Measurements from ENCODE around the gene GAS7.

Gene GAS7

GRCh38 chr17:9935408-9935807 is 263.0 kb downstream of the GAS7 start:
- TF ChIP-seq CTCF (conservative IDR thresholded peaks at IDR 0.05; ENCODE audit: low read depth, low read length), result no peak
- Histone ChIP-seq H3K4me1 (ENCODE audit: low read depth, poor library complexity, severe bottlenecking) (no peaks in the 10 kb centered on the region), H3K27me3 (ENCODE audit: insufficient read depth, low read depth) (no peaks in the 10 kb centered on the region), H3K4me2 (no peak overlapping the region), H3K27ac (no peak overlapping the region), H3K4me3 (IDR thresholded peaks at IDR 0.05; ENCODE audit: insufficient read depth, low read depth, low read length) (no peak overlapping the region), H3K9ac (no peak overlapping the region), H3K79me2 (ENCODE audit: insufficient read depth, low read depth) (no peaks in the 10 kb centered on the region), H3K36me3 (ENCODE audit: insufficient read depth) (no peaks in the 10 kb centered on the region), H2AFZ (ENCODE audit: low read depth) (no peak overlapping the region), H4K20me1 (ENCODE audit: insufficient read depth) (no peaks in the 10 kb centered on the region)

- Histone ChIP-seq H3K9ac (no peak overlapping the region), H3K4me1 (ENCODE audit: low read depth, poor library complexity, severe bottlenecking) (no peaks in the 10 kb centered on the region), H3K36me3 (ENCODE audit: insufficient read depth) (no peaks in the 10 kb centered on the region), H3K27ac (no peak overlapping the region), H3K4me2 (no peak overlapping the region), H4K20me1 (ENCODE audit: insufficient read depth) (no peaks in the 10 kb centered on the region), H2AFZ (ENCODE audit: low read depth) (no peak overlapping the region), H3K27me3 (ENCODE audit: insufficient read depth, low read depth) (no peaks in the 10 kb centered on the region), H3K79me2 (ENCODE audit: insufficient read depth, low read depth) (no peaks in the 10 kb centered on the region), H3K4me3 (IDR thresholded peaks at IDR 0.05; ENCODE audit: insufficient read depth, low read depth, low read length) (no peak overlapping the region)
- no peak for TF ChIP-seq CTCF (conservative IDR thresholded peaks at IDR 0.05; ENCODE audit: low read depth, low read length)
Measured at GRCh38 chr17:9934331-9934730, 264.1 kb downstream of the GAS7 start.

- H3K4me3 ChIP-seq (IDR thresholded peaks at IDR 0.05; ENCODE audit: insufficient read depth, low read depth, low read length), result no peak overlapping the region
- no peak for TF ChIP-seq CTCF (conservative IDR thresholded peaks at IDR 0.05; ENCODE audit: low read depth, low read length)
- no peak overlapping the region for H3K4me2 ChIP-seq
- H3K4me1 ChIP-seq (ENCODE audit: low read depth, poor library complexity, severe bottlenecking), result no peaks in the 10 kb centered on the region
- no peaks in the 10 kb centered on the region for H3K36me3 ChIP-seq (ENCODE audit: insufficient read depth)
- H3K27me3 ChIP-seq (ENCODE audit: insufficient read depth, low read depth), result no peaks in the 10 kb centered on the region
- H4K20me1 ChIP-seq (ENCODE audit: insufficient read depth), result no peaks in the 10 kb centered on the region
- H3K79me2 ChIP-seq (ENCODE audit: insufficient read depth, low read depth), result no peaks in the 10 kb centered on the region
- no peak overlapping the region for H3K27ac ChIP-seq
- no peak overlapping the region for H2AFZ ChIP-seq (ENCODE audit: low read depth)
- no peak overlapping the region for H3K9ac ChIP-seq
Measured at GRCh38 chr17:9932491-9932890, 265.9 kb downstream of the GAS7 start.

- no peaks in the 10 kb centered on the region for H3K36me3 ChIP-seq (ENCODE audit: insufficient read depth)
- no peak overlapping the region for H2AFZ ChIP-seq (ENCODE audit: low read depth)
- no peak overlapping the region for H3K4me2 ChIP-seq
- H3K4me3 ChIP-seq (IDR thresholded peaks at IDR 0.05; ENCODE audit: insufficient read depth, low read depth, low read length), result no peak overlapping the region
- no peaks in the 10 kb centered on the region for H3K79me2 ChIP-seq (ENCODE audit: insufficient read depth, low read depth)
- H3K9ac ChIP-seq, result no peak overlapping the region
- no peaks in the 10 kb centered on the region for H3K4me1 ChIP-seq (ENCODE audit: low read depth, poor library complexity, severe bottlenecking)
- H3K27me3 ChIP-seq (ENCODE audit: insufficient read depth, low read depth), result no peaks in the 10 kb centered on the region
- TF ChIP-seq CTCF (conservative IDR thresholded peaks at IDR 0.05; ENCODE audit: low read depth, low read length), result no peak
- no peaks in the 10 kb centered on the region for H4K20me1 ChIP-seq (ENCODE audit: insufficient read depth)
- H3K27ac ChIP-seq, result no peak overlapping the region
Measured at GRCh38 chr17:9931144-9931741, 267.2 kb downstream of the GAS7 start.

Data from KMS-11 (cell line).